K562 (cell line): Measurements from ENCODE around the gene METTL6. TPM values are rescaled to one million over a fixed set of nuclear protein-coding genes. Genes with fewer than 3 reads are reported as not detected.

ENCODE experiments used
- CEBPG ChIP-seq, 3 experiments: fragments of 200-800 bp in 1 of 3; sonication (Bioruptor generic) in 1 of 3; sonication (generic) in 1 of 3; formaldehyde crosslinking in 1 of 3; IDR thresholded peaks in 2 of 3; conservative IDR thresholded peaks in 1 of 3; 2 replicates each; pipeline versions ENCODE4 v1.6.1 to v1.8.0; 2016 to 2022; ENCODE audit warnings: missing compliant biosample characterization in 2 of 3, missing genetic modification characterization in 2 of 3, mild to moderate bottlenecking in 1 of 3, missing genetic modification reagents in 1 of 3
- EP400 ChIP-seq: fragments of 450-650 bp; IDR thresholded peaks from 2 replicates; pipeline ENCODE4 v1.6.1; 2017; ENCODE audit warnings: antibody characterized with exemption, mild to moderate bottlenecking, moderate library complexity
- NONO ChIP-seq, 2 experiments: fragments of 200-400 bp in 1 of 2; fragments of 450-650 bp in 1 of 2; formaldehyde crosslinking in 1 of 2; IDR thresholded peaks; 2 replicates each; pipeline ENCODE4 v1.6.1; 2017; ENCODE audit warnings: low read depth in 2 of 2, mild to moderate bottlenecking in 2 of 2, moderate library complexity in 2 of 2, low read length in 1 of 2
- TGIF2 ChIP-seq: sonication (generic); formaldehyde crosslinking; IDR thresholded peaks from 2 replicates; pipeline ENCODE4 v1.8.1; 2022; ENCODE audit warnings: mild to moderate bottlenecking, missing genetic modification reagents, moderate library complexity
- XRCC5 ChIP-seq: fragments of 200-400 bp; formaldehyde crosslinking; IDR thresholded peaks from 2 replicates; pipeline ENCODE4 v1.6.1; 2017; ENCODE audit warnings: low read depth, mild to moderate bottlenecking, low read length
- polyA plus RNA-seq, 8 experiments: library from polyadenylated mRNA; depleted of rRNA in 4 of 8; stranded (reverse) in 5 of 8; unstranded in 3 of 8; fragments of >200 nt; fragmentation: Nextera tagmentation in 2 of 8; fragmentation: Illumina TruSeq in 1 of 8; extraction: Ambion mirVana in 2 of 8; extraction: Trizol in 1 of 8; gene quantifications; 2 replicates each; pipeline versions ENCODE4 v1.2.1 to v1.2.3, GENCODE V29; 2011 to 2014; ENCODE audit warnings: inconsistent platforms in 1 of 8, missing spikeins in 1 of 8
- total RNA-seq, 7 experiments: library from RNA; depleted of rRNA in 6 of 7; stranded (reverse); fragments of >200 nt in 6 of 7; fragmentation: Illumina TruSeq in 2 of 7; extraction: Trizol in 2 of 7; gene quantifications; 2 replicates each; pipeline versions ENCODE4 v1.2.1 to v1.2.3, GENCODE V29; 2011 to 2021; ENCODE audit warnings: low replicate concordance in 1 of 7
- TF ChIP-seq, protein P1 (sequence below): fragments of 150-350 bp; IDR thresholded peaks from 2 replicates; pipeline ENCODE4 v1.6.1; 2014; ENCODE audit warnings: low read depth, mild to moderate bottlenecking, low read length, borderline replicate concordance
- TF ChIP-seq, protein P2 (sequence below): fragments of 450-650 bp; conservative IDR thresholded peaks from 2 replicates; pipeline ENCODE4 v1.6.1; 2016; ENCODE audit warnings: missing genetic modification characterization, low read depth, mild to moderate bottlenecking, control low read depth, missing compliant biosample characterization
- TF ChIP-seq, protein P3 (sequence below): sonication (generic); formaldehyde crosslinking; IDR thresholded peaks from 2 replicates; pipeline ENCODE4 v1.8.0; 2022; ENCODE audit warnings: mild to moderate bottlenecking, missing genetic modification reagents, borderline replicate concordance
- TF ChIP-seq, protein P4 (sequence below): sonication (generic); formaldehyde crosslinking; IDR thresholded peaks from 2 replicates; pipeline ENCODE4 v1.8.0; 2022; ENCODE audit warnings: mild to moderate bottlenecking, missing genetic modification reagents
- TF ChIP-seq, protein P5 (sequence below): fragments of 250-450 bp; sonication (Bioruptor Pico); IDR thresholded peaks from 2 replicates; pipeline ENCODE4 v1.4.0; 2020; ENCODE audit warnings: mild to moderate bottlenecking
- TF ChIP-seq, protein P6 (sequence below): fragments of 250-450 bp; sonication (Bioruptor Pico); IDR thresholded peaks from 2 replicates; pipeline ENCODE4 v1.9.0; 2021; ENCODE audit warnings: mild to moderate bottlenecking, inconsistent platforms

Gene METTL6
- total and polyA plus RNA-seq, 9 of the 15 experiments (the other 6 are each of a cell fraction or from before 2014, with no cell fraction given): 18.8 to 61.5 (median 33.9) TPM

DNA sequence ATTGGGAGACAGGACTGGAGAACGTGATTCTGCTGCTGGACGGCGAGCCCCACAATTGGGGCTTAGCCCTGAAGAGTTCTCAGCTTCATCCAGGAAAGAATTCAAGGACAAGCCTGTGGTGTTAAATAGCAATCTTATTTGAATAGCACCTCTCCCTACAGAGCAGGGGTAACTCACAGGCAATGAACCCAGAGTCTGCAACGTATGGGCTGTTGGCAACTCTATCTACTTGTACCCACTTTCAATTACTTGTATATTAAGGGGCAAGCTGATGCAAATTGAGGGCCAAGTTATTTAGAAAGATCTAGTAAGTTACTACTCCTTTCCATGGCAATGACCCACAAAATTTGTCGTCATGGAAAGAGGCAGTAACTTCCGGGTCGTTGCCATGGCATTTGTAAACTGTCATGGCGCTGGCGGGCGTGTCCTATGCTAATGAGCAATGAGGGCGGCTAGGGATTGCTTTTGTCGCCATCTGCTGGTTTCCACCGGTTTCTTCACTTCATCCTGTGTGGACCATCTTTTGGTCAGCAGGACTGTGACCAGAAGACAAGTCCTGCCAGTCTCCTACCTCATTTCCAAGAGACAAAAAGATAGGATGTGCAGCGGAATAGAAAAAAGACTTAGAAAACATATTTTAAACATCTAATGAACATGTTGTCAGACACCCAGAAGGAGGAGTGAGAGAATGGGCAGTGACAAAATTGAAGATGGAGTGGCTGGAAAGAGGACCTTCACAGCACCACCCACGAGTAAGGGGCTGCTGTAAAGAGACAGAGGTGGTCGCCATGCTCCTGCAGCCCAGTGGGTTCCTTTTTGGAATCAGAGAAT, 49.2 kb downstream of the METTL6 start (continued):
- TF ChIP-seq, protein P1, sequence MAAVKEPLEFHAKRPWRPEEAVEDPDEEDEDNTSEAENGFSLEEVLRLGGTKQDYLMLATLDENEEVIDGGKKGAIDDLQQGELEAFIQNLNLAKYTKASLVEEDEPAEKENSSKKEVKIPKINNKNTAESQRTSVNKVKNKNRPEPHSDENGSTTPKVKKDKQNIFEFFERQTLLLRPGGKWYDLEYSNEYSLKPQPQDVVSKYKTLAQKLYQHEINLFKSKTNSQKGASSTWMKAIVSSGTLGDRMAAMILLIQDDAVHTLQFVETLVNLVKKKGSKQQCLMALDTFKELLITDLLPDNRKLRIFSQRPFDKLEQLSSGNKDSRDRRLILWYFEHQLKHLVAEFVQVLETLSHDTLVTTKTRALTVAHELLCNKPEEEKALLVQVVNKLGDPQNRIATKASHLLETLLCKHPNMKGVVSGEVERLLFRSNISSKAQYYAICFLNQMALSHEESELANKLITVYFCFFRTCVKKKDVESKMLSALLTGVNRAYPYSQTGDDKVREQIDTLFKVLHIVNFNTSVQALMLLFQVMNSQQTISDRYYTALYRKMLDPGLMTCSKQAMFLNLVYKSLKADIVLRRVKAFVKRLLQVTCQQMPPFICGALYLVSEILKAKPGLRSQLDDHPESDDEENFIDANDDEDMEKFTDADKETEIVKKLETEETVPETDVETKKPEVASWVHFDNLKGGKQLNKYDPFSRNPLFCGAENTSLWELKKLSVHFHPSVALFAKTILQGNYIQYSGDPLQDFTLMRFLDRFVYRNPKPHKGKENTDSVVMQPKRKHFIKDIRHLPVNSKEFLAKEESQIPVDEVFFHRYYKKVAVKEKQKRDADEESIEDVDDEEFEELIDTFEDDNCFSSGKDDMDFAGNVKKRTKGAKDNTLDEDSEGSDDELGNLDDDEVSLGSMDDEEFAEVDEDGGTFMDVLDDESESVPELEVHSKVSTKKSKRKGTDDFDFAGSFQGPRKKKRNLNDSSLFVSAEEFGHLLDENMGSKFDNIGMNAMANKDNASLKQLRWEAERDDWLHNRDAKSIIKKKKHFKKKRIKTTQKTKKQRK: no peak; the same call in 1 of the 2 replicates
- no peak for TF ChIP-seq EP400
- TF ChIP-seq, protein P2, sequence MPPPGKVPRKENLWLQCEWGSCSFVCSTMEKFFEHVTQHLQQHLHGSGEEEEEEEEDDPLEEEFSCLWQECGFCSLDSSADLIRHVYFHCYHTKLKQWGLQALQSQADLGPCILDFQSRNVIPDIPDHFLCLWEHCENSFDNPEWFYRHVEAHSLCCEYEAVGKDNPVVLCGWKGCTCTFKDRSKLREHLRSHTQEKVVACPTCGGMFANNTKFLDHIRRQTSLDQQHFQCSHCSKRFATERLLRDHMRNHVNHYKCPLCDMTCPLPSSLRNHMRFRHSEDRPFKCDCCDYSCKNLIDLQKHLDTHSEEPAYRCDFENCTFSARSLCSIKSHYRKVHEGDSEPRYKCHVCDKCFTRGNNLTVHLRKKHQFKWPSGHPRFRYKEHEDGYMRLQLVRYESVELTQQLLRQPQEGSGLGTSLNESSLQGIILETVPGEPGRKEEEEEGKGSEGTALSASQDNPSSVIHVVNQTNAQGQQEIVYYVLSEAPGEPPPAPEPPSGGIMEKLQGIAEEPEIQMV (tag): no peak; the same call in 1 of the 2 replicates
- no peak for TF ChIP-seq NONO (IDR thresholded peaks at IDR 0.05; ENCODE audit: low read depth in 2 of 2, low read length in 1 of 2)
- TF ChIP-seq, protein P3, sequence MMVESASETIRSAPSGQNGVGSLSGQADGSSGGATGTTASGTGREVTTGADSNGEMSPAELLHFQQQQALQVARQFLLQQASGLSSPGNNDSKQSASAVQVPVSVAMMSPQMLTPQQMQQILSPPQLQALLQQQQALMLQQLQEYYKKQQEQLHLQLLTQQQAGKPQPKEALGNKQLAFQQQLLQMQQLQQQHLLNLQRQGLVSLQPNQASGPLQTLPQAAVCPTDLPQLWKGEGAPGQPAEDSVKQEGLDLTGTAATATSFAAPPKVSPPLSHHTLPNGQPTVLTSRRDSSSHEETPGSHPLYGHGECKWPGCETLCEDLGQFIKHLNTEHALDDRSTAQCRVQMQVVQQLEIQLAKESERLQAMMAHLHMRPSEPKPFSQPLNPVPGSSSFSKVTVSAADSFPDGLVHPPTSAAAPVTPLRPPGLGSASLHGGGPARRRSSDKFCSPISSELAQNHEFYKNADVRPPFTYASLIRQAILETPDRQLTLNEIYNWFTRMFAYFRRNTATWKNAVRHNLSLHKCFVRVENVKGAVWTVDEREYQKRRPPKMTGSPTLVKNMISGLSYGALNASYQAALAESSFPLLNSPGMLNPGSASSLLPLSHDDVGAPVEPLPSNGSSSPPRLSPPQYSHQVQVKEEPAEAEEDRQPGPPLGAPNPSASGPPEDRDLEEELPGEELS (CRISPR knock-in tag): no peak
- peak; percentile 94 for TF ChIP-seq XRCC5
- TF ChIP-seq, protein P4, sequence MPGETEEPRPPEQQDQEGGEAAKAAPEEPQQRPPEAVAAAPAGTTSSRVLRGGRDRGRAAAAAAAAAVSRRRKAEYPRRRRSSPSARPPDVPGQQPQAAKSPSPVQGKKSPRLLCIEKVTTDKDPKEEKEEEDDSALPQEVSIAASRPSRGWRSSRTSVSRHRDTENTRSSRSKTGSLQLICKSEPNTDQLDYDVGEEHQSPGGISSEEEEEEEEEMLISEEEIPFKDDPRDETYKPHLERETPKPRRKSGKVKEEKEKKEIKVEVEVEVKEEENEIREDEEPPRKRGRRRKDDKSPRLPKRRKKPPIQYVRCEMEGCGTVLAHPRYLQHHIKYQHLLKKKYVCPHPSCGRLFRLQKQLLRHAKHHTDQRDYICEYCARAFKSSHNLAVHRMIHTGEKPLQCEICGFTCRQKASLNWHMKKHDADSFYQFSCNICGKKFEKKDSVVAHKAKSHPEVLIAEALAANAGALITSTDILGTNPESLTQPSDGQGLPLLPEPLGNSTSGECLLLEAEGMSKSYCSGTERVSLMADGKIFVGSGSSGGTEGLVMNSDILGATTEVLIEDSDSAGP: no peak
- TF ChIP-seq, protein P5, sequence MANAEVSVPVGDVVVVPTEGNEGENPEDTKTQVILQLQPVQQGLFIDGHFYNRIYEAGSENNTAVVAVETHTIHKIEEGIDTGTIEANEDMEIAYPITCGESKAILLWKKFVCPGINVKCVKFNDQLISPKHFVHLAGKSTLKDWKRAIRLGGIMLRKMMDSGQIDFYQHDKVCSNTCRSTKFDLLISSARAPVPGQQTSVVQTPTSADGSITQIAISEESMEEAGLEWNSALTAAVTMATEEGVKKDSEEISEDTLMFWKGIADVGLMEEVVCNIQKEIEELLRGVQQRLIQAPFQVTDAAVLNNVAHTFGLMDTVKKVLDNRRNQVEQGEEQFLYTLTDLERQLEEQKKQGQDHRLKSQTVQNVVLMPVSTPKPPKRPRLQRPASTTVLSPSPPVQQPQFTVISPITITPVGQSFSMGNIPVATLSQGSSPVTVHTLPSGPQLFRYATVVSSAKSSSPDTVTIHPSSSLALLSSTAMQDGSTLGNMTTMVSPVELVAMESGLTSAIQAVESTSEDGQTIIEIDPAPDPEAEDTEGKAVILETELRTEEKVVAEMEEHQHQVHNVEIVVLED (CRISPR knock-in tag): no peak
- no peak; the same call in 1 of the 2 replicates for TF ChIP-seq CEBPG (CRISPR knock-in tag; IDR thresholded peaks at IDR 0.05)
- no peak for TF ChIP-seq CEBPG (tag; conservative IDR thresholded peaks at IDR 0.05 in 1 of 2, IDR thresholded peaks at IDR 0.05 in 1 of 2)
- no peak for TF ChIP-seq TGIF2
- TF ChIP-seq, protein P6, sequence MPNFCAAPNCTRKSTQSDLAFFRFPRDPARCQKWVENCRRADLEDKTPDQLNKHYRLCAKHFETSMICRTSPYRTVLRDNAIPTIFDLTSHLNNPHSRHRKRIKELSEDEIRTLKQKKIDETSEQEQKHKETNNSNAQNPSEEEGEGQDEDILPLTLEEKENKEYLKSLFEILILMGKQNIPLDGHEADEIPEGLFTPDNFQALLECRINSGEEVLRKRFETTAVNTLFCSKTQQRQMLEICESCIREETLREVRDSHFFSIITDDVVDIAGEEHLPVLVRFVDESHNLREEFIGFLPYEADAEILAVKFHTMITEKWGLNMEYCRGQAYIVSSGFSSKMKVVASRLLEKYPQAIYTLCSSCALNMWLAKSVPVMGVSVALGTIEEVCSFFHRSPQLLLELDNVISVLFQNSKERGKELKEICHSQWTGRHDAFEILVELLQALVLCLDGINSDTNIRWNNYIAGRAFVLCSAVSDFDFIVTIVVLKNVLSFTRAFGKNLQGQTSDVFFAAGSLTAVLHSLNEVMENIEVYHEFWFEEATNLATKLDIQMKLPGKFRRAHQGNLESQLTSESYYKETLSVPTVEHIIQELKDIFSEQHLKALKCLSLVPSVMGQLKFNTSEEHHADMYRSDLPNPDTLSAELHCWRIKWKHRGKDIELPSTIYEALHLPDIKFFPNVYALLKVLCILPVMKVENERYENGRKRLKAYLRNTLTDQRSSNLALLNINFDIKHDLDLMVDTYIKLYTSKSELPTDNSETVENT (CRISPR knock-in tag): no peak
